Ishikawa (cell line): Measurements from ENCODE around the gene UAP1L1.

Source experiments
- CREB1 ChIP-seq: IDR thresholded peaks from 2 replicates; pipeline ENCODE4 v1.6.1; 2012; ENCODE audit warnings: low read depth
- EGR1 ChIP-seq: IDR thresholded peaks from 2 replicates; pipeline ENCODE4 v1.6.1; 2012
- EP300 ChIP-seq: IDR thresholded peaks from 2 replicates; pipeline ENCODE4 v1.6.1; 2012; ENCODE audit warnings: borderline replicate concordance
- FOXM1 ChIP-seq: IDR thresholded peaks from 2 replicates; pipeline ENCODE4 v1.6.1; 2012; ENCODE audit warnings: low read depth, borderline replicate concordance
- NFIC ChIP-seq: IDR thresholded peaks from 2 replicates; pipeline ENCODE4 v1.6.1; 2012
- RAD21 ChIP-seq: IDR thresholded peaks from 2 replicates; pipeline ENCODE4 v1.6.1; 2012; ENCODE audit warnings: low read depth
- TAF1 ChIP-seq: IDR thresholded peaks from 2 replicates; pipeline ENCODE4 v1.6.1; 2012; ENCODE audit warnings: low read depth, mild to moderate bottlenecking
- TCF12 ChIP-seq: IDR thresholded peaks from 2 replicates; pipeline ENCODE4 v1.6.1; 2012; ENCODE audit warnings: low read depth
- TEAD4 ChIP-seq: IDR thresholded peaks from 2 replicates; pipeline ENCODE4 v1.6.1; 2012
- YY1 ChIP-seq: IDR thresholded peaks from 2 replicates; pipeline ENCODE4 v1.6.1; 2012; ENCODE audit warnings: low read depth
- TF ChIP-seq, protein P1 (sequence below): IDR thresholded peaks from 2 replicates; pipeline ENCODE4 v1.6.1; 2012
- TF ChIP-seq, protein P2 (sequence below): IDR thresholded peaks from 2 replicates; pipeline ENCODE4 v1.6.1; 2012; ENCODE audit warnings: low read depth, mild to moderate bottlenecking
- TF ChIP-seq, protein P3 (sequence below): IDR thresholded peaks from 2 replicates; pipeline ENCODE4 v1.6.1; 2012

DNA sequence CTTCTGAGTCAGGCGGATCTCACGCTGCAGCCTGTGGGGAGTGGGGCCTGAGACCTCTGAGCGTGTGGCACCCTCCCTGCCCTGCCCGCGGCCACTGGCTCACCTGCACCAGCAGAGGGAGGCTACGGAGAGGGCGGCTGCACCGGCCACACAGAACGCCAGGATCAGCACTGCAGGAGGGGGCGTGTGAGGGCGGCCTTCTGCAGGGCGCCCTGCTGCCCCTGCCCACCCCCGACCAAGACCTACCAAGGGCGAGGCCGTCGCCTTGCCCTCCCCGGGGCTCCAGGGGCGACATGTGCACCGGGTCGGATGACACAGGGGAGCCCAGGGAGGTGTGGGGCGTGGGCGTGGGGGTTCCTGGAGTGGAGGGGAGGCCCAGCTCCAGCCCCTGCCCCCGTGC is 36.7 kb upstream of the UAP1L1 start:
- TF ChIP-seq, protein P1, sequence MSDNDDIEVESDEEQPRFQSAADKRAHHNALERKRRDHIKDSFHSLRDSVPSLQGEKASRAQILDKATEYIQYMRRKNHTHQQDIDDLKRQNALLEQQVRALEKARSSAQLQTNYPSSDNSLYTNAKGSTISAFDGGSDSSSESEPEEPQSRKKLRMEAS = no peak
- TF ChIP-seq TAF1 (no peak), RAD21 (no peak), YY1 (no peak), EGR1 (no peak), TEAD4 (no peak), CREB1 (no peak), EP300 (no peak), FOXM1 (no peak), TCF12 (no peak), NFIC (no peak)
- TF ChIP-seq, protein P2, sequence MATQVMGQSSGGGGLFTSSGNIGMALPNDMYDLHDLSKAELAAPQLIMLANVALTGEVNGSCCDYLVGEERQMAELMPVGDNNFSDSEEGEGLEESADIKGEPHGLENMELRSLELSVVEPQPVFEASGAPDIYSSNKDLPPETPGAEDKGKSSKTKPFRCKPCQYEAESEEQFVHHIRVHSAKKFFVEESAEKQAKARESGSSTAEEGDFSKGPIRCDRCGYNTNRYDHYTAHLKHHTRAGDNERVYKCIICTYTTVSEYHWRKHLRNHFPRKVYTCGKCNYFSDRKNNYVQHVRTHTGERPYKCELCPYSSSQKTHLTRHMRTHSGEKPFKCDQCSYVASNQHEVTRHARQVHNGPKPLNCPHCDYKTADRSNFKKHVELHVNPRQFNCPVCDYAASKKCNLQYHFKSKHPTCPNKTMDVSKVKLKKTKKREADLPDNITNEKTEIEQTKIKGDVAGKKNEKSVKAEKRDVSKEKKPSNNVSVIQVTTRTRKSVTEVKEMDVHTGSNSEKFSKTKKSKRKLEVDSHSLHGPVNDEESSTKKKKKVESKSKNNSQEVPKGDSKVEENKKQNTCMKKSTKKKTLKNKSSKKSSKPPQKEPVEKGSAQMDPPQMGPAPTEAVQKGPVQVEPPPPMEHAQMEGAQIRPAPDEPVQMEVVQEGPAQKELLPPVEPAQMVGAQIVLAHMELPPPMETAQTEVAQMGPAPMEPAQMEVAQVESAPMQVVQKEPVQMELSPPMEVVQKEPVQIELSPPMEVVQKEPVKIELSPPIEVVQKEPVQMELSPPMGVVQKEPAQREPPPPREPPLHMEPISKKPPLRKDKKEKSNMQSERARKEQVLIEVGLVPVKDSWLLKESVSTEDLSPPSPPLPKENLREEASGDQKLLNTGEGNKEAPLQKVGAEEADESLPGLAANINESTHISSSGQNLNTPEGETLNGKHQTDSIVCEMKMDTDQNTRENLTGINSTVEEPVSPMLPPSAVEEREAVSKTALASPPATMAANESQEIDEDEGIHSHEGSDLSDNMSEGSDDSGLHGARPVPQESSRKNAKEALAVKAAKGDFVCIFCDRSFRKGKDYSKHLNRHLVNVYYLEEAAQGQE = no peak
- TF ChIP-seq, protein P3, sequence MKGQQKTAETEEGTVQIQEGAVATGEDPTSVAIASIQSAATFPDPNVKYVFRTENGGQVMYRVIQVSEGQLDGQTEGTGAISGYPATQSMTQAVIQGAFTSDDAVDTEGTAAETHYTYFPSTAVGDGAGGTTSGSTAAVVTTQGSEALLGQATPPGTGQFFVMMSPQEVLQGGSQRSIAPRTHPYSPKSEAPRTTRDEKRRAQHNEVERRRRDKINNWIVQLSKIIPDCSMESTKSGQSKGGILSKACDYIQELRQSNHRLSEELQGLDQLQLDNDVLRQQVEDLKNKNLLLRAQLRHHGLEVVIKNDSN = no peak
